ENCODE results near the gene ALDOC.

- TF ChIP-seq CTCF (IDR thresholded peaks at IDR 0.05 in 8 of 11, conservative IDR thresholded peaks at IDR 0.05 in 3 of 11) (no peak), POLR2A (IDR thresholded peaks at IDR 0.05) (no peak), POLR2AphosphoS5 (IDR thresholded peaks at IDR 0.05) (no peak)
These were observed 21.7 kb upstream of the ALDOC start for GRCh38 chr17:28598389-28598788.
